Type B pancreatic cell (in vitro differentiated cells): ENCODE measurements around the gene DMRT1. TPM values are rescaled to one million over a fixed set of nuclear protein-coding genes. Genes with fewer than 3 reads are reported as not detected.

Source experiments
- DNase-seq: peaks from one replicate; pipeline ENCODE4 v3.0.0; 2021; ENCODE audit warnings: mixed read lengths; ENCODE audit not compliant: unreplicated experiment; ENCODE audit errors: extremely low spot score
- H3K27ac Mint-ChIP-seq: 2 replicates; pipeline ENCODE4 v1.8.0; 2021; ENCODE audit warnings: mild to moderate bottlenecking, mixed read lengths
- H3K27me3 Mint-ChIP-seq: 2 replicates; pipeline ENCODE4 v1.8.0; 2021; ENCODE audit warnings: mixed read lengths
- H3K36me3 Mint-ChIP-seq: 2 replicates; pipeline ENCODE4 v1.8.0; 2021; ENCODE audit warnings: mixed read lengths
- H3K4me1 Mint-ChIP-seq: one replicate; pipeline ENCODE4 v1.8.0; 2021; ENCODE audit warnings: mixed read lengths; ENCODE audit not compliant: unreplicated experiment
- H3K4me3 Mint-ChIP-seq: 2 replicates; pipeline ENCODE4 v1.8.0; 2021; ENCODE audit warnings: mild to moderate bottlenecking, mixed read lengths
- H3K9me3 Mint-ChIP-seq: 2 replicates; pipeline ENCODE4 v1.8.0; 2021; ENCODE audit warnings: mixed read lengths
- CTCF ChIP-seq: fragments of 200-600 bp; sonication (generic); conservative IDR thresholded peaks from 2 replicates; pipeline ENCODE4 v1.5.0; 2021; ENCODE audit warnings: antibody characterized with exemption, mild to moderate bottlenecking
- total RNA-seq: library from RNA; stranded (reverse); gene quantifications from 2 replicates; pipeline ENCODE4 v1.2.1, GENCODE V29; 2021; ENCODE audit warnings: low replicate concordance

Gene DMRT1
- total RNA-seq, 1 donor from 2014 or later: not detected

DNA sequence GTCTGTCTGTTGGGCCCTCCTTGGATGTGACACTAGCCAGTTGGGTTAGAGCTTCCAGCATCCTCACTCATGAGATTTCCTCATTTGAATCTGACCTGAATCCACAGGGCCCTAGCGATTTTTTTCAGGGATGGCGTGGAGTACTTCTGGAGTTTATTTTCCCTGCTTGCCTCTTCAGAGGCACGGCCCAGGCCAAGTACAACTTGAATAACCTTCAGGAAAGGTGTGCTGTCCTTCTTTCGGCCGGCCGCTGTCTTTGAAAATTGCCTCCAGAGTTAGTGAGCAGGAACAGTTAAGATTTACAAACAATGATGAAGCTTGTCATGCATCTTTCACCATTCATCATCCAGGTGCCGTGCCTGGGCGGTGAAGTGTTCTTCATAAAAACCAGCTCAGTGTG is 85.5 kb downstream of the DMRT1 start:
- Mint-ChIP-seq H3K4me1 (no peaks in the 10 kb centered on the region), H3K27me3 (peaks cover 79% of the 10 kb centered on the region), H3K4me3 (no peak overlapping the region), H3K27ac (no peak overlapping the region), H3K9me3 (no peaks in the 10 kb centered on the region), H3K36me3 (no peaks in the 10 kb centered on the region)
- TF ChIP-seq CTCF: no peak
- no peak for DNase-seq

GRCh38 chr9:928363-929042 is 87.0 kb downstream of the DMRT1 start:
- H3K27ac Mint-ChIP-seq: no peak overlapping the region
- H3K36me3 Mint-ChIP-seq: no peaks in the 10 kb centered on the region
- no peak overlapping the region for H3K4me3 Mint-ChIP-seq
- no peaks in the 10 kb centered on the region for H3K4me1 Mint-ChIP-seq
- H3K9me3 Mint-ChIP-seq: no peaks in the 10 kb centered on the region
- no peak for DNase-seq
- H3K27me3 Mint-ChIP-seq: peaks cover 81% of the 10 kb centered on the region
- TF ChIP-seq CTCF: peak; percentile 71

DNA sequence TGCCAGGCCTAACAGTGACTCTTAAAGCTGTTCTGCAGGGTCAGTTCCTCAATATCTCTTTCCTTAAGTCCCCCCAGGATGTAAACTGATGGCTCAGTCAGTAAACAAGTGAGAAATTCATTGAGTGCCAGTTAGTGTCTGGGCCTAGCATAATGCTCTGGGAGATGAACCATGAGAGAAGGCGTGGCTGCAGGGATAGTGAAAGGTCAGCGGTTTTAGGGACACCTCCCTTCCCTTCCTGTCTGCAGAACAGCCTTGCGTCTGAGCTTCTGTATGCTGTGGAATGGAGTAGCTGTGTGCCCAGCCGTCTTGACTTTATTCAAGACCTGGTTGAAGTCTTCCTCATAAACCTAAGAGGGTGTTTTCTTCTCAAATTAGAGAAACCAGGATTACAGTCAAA is 88.2 kb downstream of the DMRT1 start:
- Mint-ChIP-seq H3K27me3 (peaks cover 85% of the 10 kb centered on the region), H3K4me3 (no peak overlapping the region), H3K4me1 (no peaks in the 10 kb centered on the region), H3K36me3 (no peaks in the 10 kb centered on the region), H3K27ac (no peak overlapping the region), H3K9me3 (no peaks in the 10 kb centered on the region)
- DNase-seq: no peak
- no peak for TF ChIP-seq CTCF

DNA sequence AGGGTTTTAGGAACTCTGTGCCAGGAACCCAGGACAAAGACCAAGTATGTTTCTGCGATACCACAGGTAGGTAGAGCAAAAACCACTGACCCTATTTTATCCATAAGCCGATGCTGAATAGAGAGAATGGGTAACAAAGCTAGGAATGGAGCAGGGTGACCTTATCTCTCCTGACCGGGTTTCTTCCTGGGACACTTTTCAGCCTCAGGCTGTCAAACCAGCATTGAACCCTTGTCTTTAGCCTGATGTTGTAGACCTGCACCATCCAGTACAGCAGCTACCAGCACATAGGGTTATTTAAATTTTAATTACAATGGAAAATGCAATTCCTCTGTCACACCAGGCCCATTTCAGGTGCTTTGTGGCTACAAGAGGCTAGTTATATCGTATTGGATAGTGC is 91.9 kb downstream of the DMRT1 start:
- no peak for TF ChIP-seq CTCF
- Mint-ChIP-seq H3K27ac (no peak overlapping the region), H3K27me3 (peaks cover 78% of the 10 kb centered on the region), H3K36me3 (no peaks in the 10 kb centered on the region), H3K4me1 (peaks cover 12% of the 10 kb centered on the region), H3K4me3 (no peak overlapping the region), H3K9me3 (no peaks in the 10 kb centered on the region)
- no peak for DNase-seq

DNA sequence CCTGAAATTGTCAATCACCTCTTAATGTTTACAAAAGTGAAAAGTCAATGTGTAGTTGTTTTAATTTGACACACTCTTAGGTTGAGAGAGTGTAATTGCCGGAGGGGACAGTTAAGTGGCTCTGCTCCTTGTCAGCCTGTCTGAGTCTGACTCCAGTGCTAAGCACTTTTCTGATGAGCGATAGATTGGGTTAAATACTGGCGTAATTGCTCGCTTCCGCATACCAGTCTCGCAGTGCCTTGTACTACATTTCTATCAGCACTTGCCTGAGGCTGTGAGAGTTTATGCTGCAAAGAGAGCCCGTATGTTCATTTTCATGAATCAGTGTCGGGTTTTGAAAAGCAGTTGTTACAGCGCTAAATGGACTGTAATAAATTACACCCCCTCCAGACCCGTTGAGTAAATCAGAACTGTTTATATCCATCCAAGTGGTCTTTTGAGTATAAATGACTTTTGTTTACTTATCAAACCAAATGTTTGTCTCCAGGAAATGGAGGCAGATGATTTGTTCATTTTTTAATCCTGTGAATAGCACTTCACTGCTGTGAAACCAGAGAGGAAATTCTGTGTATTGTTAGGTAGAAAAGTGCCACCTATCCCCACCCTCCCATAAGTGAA is 94.0 kb downstream of the DMRT1 start:
- Mint-ChIP-seq H3K27ac (peak overlapping the region; percentile 73), H3K9me3 (peaks cover 8% of the 10 kb centered on the region), H3K4me3 (peak overlapping the region; percentile 72), H3K27me3 (peaks cover 79% of the 10 kb centered on the region), H3K36me3 (no peaks in the 10 kb centered on the region), H3K4me1 (peaks cover 12% of the 10 kb centered on the region)
- TF ChIP-seq CTCF: no peak
- no peak for DNase-seq
